CD4-positive, alpha-beta T cell treated with Interleukin-1 beta for 1 hour (primary cell): Measurements from ENCODE around the gene MAPT.
"Not testable (repeated sequence)": the region's sequence is repeated elsewhere in the genome, so short reads cannot be mapped to it uniquely, and the experiment has no call there.

Experiments used
- DNase-seq, 2 donors: peaks; one replicate each; pipeline ENCODE4 v3.0.0-alpha.2; 2020 to 2022

MAPT gene

DNA sequence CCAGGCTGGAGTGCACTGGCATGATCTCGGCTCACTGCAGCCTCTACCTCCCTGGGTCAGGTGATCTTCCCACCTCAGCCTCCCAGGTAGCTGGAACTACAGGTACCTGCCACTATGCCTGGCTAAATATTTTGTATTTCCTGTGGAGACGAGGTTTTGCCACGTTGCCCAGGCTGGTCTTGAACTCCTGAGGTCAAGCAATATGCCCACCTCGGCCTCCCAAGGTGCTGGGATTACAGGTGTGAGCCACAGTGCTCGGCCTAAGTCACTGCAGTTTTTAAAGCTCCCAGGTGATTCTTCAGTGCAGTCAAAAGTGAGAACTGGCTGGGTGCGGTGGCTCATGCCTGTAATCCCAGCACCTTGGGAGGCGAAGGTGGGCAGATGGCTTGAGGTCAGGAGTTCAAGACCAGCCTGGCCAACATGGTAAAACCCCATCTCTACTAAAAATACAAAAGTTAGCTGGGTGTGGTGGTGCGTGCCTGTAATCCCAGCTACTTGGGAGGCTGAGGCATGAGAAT, 125.1 kb downstream of the MAPT start:
- DNase-seq = not testable (repeated sequence)

DNA sequence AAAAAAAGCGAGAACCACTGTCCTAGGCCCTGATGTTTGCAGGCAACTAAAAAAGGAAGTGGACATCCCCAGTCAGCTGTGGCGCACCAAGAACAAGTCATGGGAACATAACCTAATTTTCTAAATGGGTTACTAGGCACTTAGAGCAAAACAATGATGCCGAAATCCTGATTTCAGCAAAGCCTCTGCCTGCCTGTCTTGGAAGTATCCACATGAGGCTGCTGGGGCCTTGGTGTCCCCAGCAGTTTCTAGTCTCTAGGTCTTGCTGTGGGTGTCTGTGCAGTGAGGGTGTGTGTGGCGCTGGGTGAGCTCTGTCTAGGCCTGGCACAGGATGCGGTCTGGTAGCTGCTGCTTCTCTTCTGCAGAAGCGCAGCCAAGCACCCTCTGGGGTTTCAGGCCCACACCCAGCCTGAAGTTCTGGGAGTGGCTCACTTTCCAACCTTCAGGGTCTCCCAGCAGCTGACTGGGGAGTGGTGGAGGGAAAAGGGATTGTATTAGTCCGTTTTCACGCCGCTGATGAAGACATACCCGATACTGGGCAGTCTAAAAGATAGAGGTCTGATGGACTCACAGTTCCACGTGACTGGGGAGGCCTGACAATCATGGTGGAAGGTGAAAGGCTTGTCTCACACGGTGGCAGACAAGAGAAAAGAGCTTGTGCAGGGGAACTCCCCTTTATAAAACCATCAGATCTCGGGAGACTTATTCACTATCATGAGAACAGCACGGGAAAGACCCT, 125.8 kb downstream of the MAPT start:
- DNase-seq = peak; percentile 73 to 77

DNA sequence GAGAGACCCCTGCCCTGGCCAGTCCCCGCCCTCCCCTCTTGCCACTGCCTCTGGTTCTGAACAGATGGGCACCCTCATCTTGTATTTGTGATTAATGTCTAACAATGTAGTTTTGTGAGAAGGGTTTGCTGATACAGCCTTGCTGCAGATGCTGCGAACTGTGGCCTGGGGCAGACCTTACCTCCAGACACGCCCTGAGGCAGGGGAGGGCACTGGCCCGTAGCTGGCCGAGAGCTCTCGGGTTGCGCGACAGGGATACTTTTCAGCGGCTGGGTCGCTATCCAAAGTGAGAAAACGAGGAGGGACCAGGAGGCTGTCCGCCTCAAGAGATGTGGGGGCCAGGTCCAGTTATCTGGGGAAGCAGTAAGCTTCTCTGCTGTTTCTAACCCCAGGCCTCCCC, 126.6 kb downstream of the MAPT start:
- no peak for DNase-seq

- DNase-seq = not testable (repeated sequence)
Observed at GRCh38 chr17:46023366-46023765, 129.0 kb downstream of the MAPT start.

GRCh38 chr17:46023783-46024388, 129.5 kb downstream of the MAPT start:
- no peak for DNase-seq

DNA sequence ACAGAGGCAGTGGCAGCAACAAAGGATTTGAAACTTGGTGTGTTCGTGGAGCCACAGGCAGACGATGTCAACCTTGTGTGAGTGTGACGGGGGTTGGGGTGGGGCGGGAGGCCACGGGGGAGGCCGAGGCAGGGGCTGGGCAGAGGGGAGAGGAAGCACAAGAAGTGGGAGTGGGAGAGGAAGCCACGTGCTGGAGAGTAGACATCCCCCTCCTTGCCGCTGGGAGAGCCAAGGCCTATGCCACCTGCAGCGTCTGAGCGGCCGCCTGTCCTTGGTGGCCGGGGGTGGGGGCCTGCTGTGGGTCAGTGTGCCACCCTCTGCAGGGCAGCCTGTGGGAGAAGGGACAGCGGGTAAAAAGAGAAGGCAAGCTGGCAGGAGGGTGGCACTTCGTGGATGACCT, 130.2 kb downstream of the MAPT start:
- DNase-seq = no peak

GRCh38 chr17:46025060-46025459, 130.7 kb downstream of the MAPT start:
- no peak for DNase-seq

- no peak for DNase-seq
Observed at GRCh38 chr17:46025510-46026165, 131.3 kb downstream of the MAPT start.

GRCh38 chr17:46026166-46027047, 132.1 kb downstream of the MAPT start:
- DNase-seq = peak in 1 of 2 donors; percentile 10

DNA sequence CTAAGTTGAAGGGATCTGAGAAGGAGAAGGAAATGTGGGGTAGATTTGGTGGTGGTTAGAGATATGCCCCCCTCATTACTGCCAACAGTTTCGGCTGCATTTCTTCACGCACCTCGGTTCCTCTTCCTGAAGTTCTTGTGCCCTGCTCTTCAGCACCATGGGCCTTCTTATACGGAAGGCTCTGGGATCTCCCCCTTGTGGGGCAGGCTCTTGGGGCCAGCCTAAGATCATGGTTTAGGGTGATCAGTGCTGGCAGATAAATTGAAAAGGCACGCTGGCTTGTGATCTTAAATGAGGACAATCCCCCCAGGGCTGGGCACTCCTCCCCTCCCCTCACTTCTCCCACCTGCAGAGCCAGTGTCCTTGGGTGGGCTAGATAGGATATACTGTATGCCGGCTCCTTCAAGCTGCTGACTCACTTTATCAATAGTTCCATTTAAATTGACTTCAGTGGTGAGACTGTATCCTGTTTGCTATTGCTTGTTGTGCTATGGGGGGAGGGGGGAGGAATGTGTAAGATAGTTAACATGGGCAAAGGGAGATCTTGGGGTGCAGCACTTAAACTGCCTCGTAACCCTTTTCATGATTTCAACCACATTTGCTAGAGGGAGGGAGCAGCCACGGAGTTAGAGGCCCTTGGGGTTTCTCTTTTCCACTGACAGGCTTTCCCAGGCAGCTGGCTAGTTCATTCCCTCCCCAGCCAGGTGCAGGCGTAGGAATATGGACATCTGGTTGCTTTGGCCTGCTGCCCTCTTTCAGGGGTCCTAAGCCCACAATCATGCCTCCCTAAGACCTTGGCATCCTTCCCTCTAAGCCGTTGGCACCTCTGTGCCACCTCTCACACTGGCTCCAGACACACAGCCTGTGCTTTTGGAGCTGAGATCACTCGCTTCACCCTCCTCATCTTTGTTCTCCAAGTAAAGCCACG, 133.0 kb downstream of the MAPT start:
- DNase-seq = no peak

DNA sequence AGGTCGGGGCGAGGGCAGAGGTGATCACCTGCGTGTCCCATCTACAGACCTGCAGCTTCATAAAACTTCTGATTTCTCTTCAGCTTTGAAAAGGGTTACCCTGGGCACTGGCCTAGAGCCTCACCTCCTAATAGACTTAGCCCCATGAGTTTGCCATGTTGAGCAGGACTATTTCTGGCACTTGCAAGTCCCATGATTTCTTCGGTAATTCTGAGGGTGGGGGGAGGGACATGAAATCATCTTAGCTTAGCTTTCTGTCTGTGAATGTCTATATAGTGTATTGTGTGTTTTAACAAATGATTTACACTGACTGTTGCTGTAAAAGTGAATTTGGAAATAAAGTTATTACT, 133.6 kb downstream of the MAPT start:
- no peak for DNase-seq

DNA sequence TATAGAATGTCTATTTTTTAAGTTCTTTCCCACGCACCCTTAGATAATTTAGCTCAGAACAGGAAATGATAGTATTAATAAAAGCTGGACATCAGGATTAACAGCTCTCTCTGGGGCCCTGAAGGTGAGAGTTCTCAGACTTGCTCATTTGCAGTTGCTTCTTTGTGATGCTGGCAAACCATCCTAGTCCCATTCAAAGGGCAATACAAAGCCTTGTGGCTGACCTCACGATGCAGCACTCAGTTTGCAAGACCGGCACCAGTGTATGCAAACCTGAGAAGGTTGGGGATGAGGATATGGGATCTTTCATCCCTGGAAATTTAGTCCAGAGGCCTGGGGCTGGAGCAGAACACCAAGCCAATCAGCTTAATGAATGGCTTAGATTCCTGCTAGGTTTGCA, 134.0 kb downstream of the MAPT start:
- DNase-seq = no peak

- no peak for DNase-seq
Observed at GRCh38 chr17:46028981-46029565, 134.7 kb downstream of the MAPT start.

GRCh38 chr17:46029627-46030026, 135.3 kb downstream of the MAPT start:
- DNase-seq = no peak

DNA sequence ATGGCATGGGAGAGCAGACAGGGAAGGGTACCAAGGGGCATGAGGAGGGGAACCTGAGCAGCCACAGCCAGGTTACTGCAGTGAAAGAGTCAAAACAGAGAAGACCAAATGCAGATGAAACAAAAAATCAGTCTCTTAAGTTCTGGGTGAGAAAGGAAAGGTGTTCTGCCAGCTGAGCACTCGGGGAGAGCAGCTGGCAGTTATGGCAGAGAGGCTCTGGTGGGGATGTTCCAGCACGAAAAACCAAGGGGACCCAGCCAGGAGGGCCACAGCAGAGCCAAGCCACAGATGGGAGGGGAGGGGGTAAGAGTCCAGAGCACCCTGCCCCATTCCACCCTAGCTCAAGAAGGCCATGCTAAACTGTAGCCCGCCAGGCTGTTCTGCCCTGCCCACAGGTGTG, 136.4 kb downstream of the MAPT start:
- DNase-seq = no peak

DNA sequence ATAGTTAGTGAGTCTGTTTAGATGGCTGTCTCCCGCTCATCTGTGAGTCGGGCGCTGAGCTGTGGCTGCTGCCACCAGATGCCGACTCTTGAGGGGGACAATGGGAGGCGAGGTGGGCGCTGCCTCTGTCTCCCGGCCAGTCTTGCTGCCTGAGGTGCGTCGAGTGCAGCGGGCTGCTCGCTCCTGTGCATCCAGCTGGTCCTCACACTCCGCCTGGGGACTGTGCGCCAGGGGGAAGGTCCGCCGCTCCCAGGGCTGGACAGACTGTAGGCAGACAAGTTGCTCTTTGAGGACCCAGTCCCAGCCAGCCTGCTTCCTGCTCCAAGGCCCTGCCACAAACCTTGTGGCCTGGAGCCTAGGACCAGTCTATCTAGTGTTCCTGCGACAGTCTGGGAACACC, 137.1 kb downstream of the MAPT start:
- no peak for DNase-seq

DNA sequence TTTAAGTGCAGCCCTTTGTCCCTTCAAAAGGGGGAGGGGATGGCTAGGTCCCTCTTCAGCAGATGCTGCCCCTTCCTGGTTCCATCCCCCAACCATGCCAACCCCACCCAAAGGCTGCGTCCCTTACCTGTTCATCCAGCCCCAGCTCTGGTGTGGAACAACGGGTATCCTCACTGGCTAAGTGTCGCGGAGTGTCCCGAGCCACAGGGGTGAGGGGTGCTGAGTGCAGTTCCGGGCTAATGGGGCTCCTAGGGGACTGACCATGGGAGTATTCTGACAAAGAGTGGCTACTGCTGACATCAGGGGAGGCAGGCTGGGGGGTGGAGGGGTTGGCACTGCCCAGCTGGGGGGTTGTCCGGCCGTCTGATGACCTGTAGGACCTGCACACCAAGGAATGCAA, 137.6 kb downstream of the MAPT start:
- DNase-seq = no peak

DNA sequence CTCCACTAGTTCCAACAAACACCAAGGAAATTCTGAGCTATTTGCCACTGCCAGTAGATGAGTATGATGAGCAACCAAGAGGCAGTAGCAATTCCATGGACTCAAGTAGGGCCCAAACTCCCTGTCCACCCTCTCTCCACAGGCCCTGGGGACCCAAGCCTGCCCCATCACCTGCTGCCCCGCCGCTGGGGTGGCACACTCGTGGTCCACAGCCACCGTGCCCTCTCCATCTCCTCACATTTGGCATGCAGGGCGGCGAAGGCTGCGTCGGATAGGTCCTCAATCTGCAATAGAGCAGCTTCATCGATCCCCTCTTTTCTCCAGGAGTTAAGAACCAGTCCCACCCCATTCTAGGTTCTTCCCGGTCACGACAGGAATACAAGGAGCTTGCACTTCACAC, 138.6 kb downstream of the MAPT start:
- no peak for DNase-seq

DNA sequence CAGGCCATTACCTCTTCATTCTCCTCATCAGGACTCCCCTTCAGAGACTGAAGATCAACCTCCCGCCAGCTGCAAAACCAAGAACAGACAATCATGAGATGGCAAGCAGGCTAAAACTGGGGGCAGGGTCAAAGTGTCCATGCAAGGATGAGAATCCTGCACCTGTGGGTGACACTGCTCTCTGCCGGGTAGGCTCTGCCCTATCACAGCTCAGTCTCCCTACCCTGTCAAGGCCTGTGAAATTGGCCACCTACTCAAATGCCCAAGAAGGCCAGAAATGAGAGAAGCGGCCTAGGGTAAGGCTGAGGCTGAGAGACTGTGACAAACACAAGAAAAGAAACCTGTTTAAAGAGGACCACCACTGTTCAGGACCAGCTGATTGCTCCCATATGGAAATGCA, 139.0 kb downstream of the MAPT start:
- DNase-seq = no peak

GRCh38 chr17:46035112-46035818, 140.9 kb downstream of the MAPT start:
- DNase-seq = peak; percentile 39

GRCh38 chr17:46036491-46036890, 142.1 kb downstream of the MAPT start:
- no peak for DNase-seq
